A673 (cell line): ENCODE measurements around the gene LRP1B. TPM values are rescaled to one million over a fixed set of nuclear protein-coding genes. Genes with fewer than 3 reads are reported as not detected.

Experiments used
- BruUV-seq: library from RNA; stranded (reverse); fragments of 400-500 nt; replicated peaks from 2 replicates; lab custom pipeline; 2021; lab: Mats Ljungman, UMichigan
- CTCF ChIA-PET: fragments of 300-600 bp; sonication (Branson Sonifier 250); formaldehyde crosslinking; loops from one replicate; lab custom pipeline; 2022; ENCODE audit warnings: antibody characterized with exemption; lab: Charles Lee
- POLR2A ChIA-PET: fragments of 300-600 bp; sonication (Branson Sonifier 250); formaldehyde crosslinking; loops from one replicate; lab custom pipeline; 2022; ENCODE audit warnings: antibody characterized with exemption; ENCODE audit not compliant: low non-redundant PET; lab: Charles Lee
- DNase-seq: peaks from one replicate; pipeline ENCODE4 v3.0.0-alpha.2; 2015; ENCODE audit warnings: low spot score
- H3K27ac ChIP-seq: fragments of 200-600 bp; sonication (generic); 2 replicates; pipeline ENCODE4 v1.5.1; 2016; ENCODE audit warnings: mixed run types, low read depth, mild to moderate bottlenecking, mixed read lengths, antibody characterized with exemption, low read length; ENCODE audit not compliant: poor library complexity, severe bottlenecking
- H3K27me3 ChIP-seq: fragments of 200-600 bp; sonication (generic); replicated peaks from 2 replicates; pipeline ENCODE4 v1.6.1; 2017; ENCODE audit warnings: mixed run types, low read depth, mild to moderate bottlenecking, mixed read lengths, antibody characterized with exemption, low read length; ENCODE audit not compliant: insufficient read depth, poor library complexity
- H3K36me3 ChIP-seq: fragments of 200-600 bp; sonication (generic); 2 replicates; pipeline ENCODE4 v1.6.1; 2016; ENCODE audit warnings: mixed run types, mild to moderate bottlenecking, mixed read lengths, antibody characterized with exemption, low read length; ENCODE audit not compliant: insufficient read depth, poor library complexity, severe bottlenecking
- H3K4me1 ChIP-seq: fragments of 200-600 bp; sonication (generic); 2 replicates; pipeline ENCODE4 v1.6.1; 2017; ENCODE audit warnings: mixed run types, mild to moderate bottlenecking, mixed read lengths, antibody characterized with exemption, low read length; ENCODE audit not compliant: insufficient read depth, poor library complexity, severe bottlenecking
- H3K4me3 ChIP-seq: fragments of 200-600 bp; sonication (generic); 2 replicates; pipeline ENCODE4 v1.5.1; 2016; ENCODE audit warnings: low read depth, mixed run types, mild to moderate bottlenecking, mixed read lengths, low read length; ENCODE audit not compliant: poor library complexity, severe bottlenecking
- H3K9me3 ChIP-seq: fragments of 200-600 bp; sonication (generic); 2 replicates; pipeline ENCODE4 v1.6.1; 2016; ENCODE audit warnings: mixed run types, low read depth, mild to moderate bottlenecking, mixed read lengths, antibody characterized with exemption, low read length; ENCODE audit not compliant: poor library complexity, severe bottlenecking
- CTCF ChIP-seq: fragments of 300-800, 200-600 bp; sonication (generic); conservative IDR thresholded peaks from 2 replicates; pipeline ENCODE4 v1.5.1; 2017; ENCODE audit warnings: low read depth, mild to moderate bottlenecking, antibody characterized with exemption, low read length, moderate library complexity, mixed read lengths
- EZH2 ChIP-seq: fragments of 200-600 bp; sonication (generic); IDR thresholded peaks from 2 replicates; pipeline ENCODE4 v1.6.1; 2017; ENCODE audit warnings: borderline replicate concordance, low read depth, mild to moderate bottlenecking, mixed read lengths, antibody characterized with exemption, low read length; ENCODE audit not compliant: poor library complexity, severe bottlenecking
- intact Hi-C: fragments of 100-400 bp; cut with micrococcal nuclease; formaldehyde crosslinking; loops from one replicate; pipeline ENCODE4 v1.10.0; 2022; ENCODE audit not compliant: unreplicated experiment
- total RNA-seq: library from RNA; stranded (reverse); gene quantifications from 2 replicates; pipeline ENCODE4 v1.2.3, GENCODE V29; 2021

The LRP1B gene
- total RNA-seq, 1 experiment from 2014 or later, result 9.9 TPM

- H3K36me3 ChIP-seq, result no peaks in the 10 kb centered on the region
- BruUV-seq, result no TSS peak
- intact Hi-C loops, result no loop called here
- H3K4me3 ChIP-seq, result no peak overlapping the region
- H3K9me3 ChIP-seq, result no peaks in the 10 kb centered on the region
- H3K27ac ChIP-seq, result no peak overlapping the region
- DNase-seq, result no peak
- POLR2A ChIA-PET, result no interaction called here
- H3K27me3 ChIP-seq, result no peaks in the 10 kb centered on the region
- TF ChIP-seq CTCF (no peak), EZH2 (no peak)
- CTCF ChIA-PET, result no interaction called here
- H3K4me1 ChIP-seq, result no peaks in the 10 kb centered on the region
Observed at GRCh38 chr2:141856215-141856919, 274.4 kb downstream of the LRP1B start.

GRCh38 chr2:141848191-141848590, 282.6 kb downstream of the LRP1B start:
- no peak overlapping the region for H3K4me3 ChIP-seq
- H3K4me1 ChIP-seq, result no peaks in the 10 kb centered on the region
- BruUV-seq, result no TSS peak
- no peak overlapping the region for H3K27ac ChIP-seq
- TF ChIP-seq CTCF, result no peak
- TF ChIP-seq EZH2, result no peak
- DNase-seq, result no peak
- ChIA-PET POLR2A (no interaction called here), CTCF (no interaction called here)
- H3K9me3 ChIP-seq, result no peaks in the 10 kb centered on the region
- intact Hi-C loops, result no loop called here
- no peaks in the 10 kb centered on the region for H3K36me3 ChIP-seq
- H3K27me3 ChIP-seq, result no peaks in the 10 kb centered on the region

GRCh38 chr2:141844231-141844630, 286.6 kb downstream of the LRP1B start:
- ChIA-PET CTCF (no interaction called here), POLR2A (no interaction called here)
- BruUV-seq, result no TSS peak

More at GRCh38 chr2:141844231-141844630, 286.6 kb downstream of the LRP1B start:
- intact Hi-C loops, result no loop called here
- no peak for DNase-seq
- TF ChIP-seq CTCF, result no peak
- no peak for TF ChIP-seq EZH2
- H3K4me3 ChIP-seq, result no peak overlapping the region
- H3K27me3 ChIP-seq, result no peaks in the 10 kb centered on the region
- H3K36me3 ChIP-seq, result no peaks in the 10 kb centered on the region
- no peaks in the 10 kb centered on the region for H3K4me1 ChIP-seq
- no peak overlapping the region for H3K27ac ChIP-seq
- no peaks in the 10 kb centered on the region for H3K9me3 ChIP-seq
